Measurements from ENCODE around the gene FBLIM1. TPM values are rescaled to one million over a fixed set of nuclear protein-coding genes. Genes with fewer than 3 reads are reported as not detected.

The FBLIM1 gene
- total RNA-seq, 1 experiment from 2014 or later, result 64.7 TPM

DNA sequence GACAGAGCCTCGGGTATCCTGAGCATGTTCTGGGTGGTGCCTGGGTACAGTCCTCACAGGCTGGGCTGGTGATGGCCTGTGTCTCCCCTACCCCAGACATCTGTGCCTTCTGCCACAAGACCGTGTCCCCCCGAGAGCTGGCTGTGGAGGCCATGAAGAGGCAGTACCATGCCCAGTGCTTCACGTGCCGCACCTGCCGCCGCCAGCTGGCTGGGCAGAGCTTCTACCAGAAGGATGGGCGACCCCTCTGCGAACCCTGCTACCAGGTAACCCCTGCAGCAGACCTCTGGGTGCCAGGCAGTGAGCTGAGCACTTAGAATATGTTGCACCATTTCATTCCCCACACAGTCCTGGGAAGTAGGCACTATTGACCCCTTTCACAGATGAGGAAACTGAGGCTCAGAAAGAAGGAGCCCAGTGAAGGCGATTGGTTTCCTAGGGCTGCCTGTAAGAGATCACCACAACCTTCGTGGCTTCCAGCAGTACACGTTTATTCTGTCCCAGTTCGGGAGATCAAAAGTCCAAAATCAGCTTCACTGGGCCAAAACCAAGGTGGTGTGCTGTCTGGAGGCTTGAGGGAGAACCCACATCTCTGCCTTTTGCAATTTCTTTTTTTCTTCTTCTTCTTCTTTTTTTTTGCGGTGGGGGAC is 11.8 kb downstream of the FBLIM1 start:
- no peaks in the 10 kb centered on the region for H3K9me3 Mint-ChIP-seq
- Histone ChIP-seq H2BK5ac (ENCODE audit: insufficient read length, low read length) (no peak overlapping the region), H3K27me3 (ENCODE audit: insufficient read depth, low read length) (no peaks in the 10 kb centered on the region), H3K79me1 (ENCODE audit: insufficient read depth, low read depth, low read length, poor library complexity, severe bottlenecking) (no peaks in the 10 kb centered on the region), H2AK5ac (ENCODE audit: insufficient read length, low read length) (no peak overlapping the region), H4K91ac (ENCODE audit: insufficient read length, low read depth, low read length) (no peak overlapping the region), H3K4me2 (ENCODE audit: insufficient read depth, insufficient read length, low read length) (no peak overlapping the region), H3K56ac (ENCODE audit: insufficient read length, low read depth, low read length) (no peak overlapping the region), H3T11ph (ENCODE audit: low read length) (no peak overlapping the region), H3K4me1 (ENCODE audit: insufficient read depth, low read length) (no peaks in the 10 kb centered on the region), H2BK20ac (ENCODE audit: low read depth, low read length, poor library complexity, severe bottlenecking) (no peak overlapping the region), H4K20me1 (ENCODE audit: control insufficient read depth, insufficient read depth, insufficient read length) (no peaks in the 10 kb centered on the region), H2BK120ac (ENCODE audit: low read depth, low read length, poor library complexity, severe bottlenecking) (no peak overlapping the region), H3K79me2 (ENCODE audit: insufficient read depth, low read length) (no peaks in the 10 kb centered on the region), H3K9me3 (ENCODE audit: control insufficient read depth, low read depth, low read length) (no peaks in the 10 kb centered on the region), H2AFZ (ENCODE audit: low read length) (no peak overlapping the region), H4K5ac (ENCODE audit: insufficient read length, low read depth, low read length) (no peak overlapping the region), H3K4ac (ENCODE audit: low read depth, low read length) (no peak overlapping the region), H3K18ac (ENCODE audit: insufficient read length, low read depth, low read length) (no peak overlapping the region), H3K27ac (ENCODE audit: insufficient read length, low read depth, low read length) (no peak overlapping the region), H2BK12ac (ENCODE audit: insufficient read length, low read depth, low read length) (no peak overlapping the region), H3K14ac (ENCODE audit: insufficient read depth, low read length) (no peak overlapping the region), H3K9ac (ENCODE audit: extremely low read depth, insufficient read length, low read length) (no peak overlapping the region), H2BK15ac (ENCODE audit: low read depth, low read length) (no peak overlapping the region), H3K23ac (ENCODE audit: insufficient read length, low read depth, low read length) (no peak overlapping the region), H3K23me2 (ENCODE audit: insufficient read length, low read depth, low read length, poor library complexity, severe bottlenecking) (no peaks in the 10 kb centered on the region), H4K8ac (replicated peaks; ENCODE audit: insufficient read length, low read depth, low read length) (no peak overlapping the region)
- H3K4me1 Mint-ChIP-seq, result no peaks in the 10 kb centered on the region
- H3K36me3 Mint-ChIP-seq (ENCODE audit: insufficient read depth in 1 of 3, low read depth in 3 of 3), result peaks cover 45 to 77% (median 54%) of the 10 kb centered on the region in 3 experiments
- H3K27ac Mint-ChIP-seq, result no peak overlapping the region
- no peak overlapping the region for H3K4me3 Mint-ChIP-seq
- TF ChIP-seq, protein P1, sequence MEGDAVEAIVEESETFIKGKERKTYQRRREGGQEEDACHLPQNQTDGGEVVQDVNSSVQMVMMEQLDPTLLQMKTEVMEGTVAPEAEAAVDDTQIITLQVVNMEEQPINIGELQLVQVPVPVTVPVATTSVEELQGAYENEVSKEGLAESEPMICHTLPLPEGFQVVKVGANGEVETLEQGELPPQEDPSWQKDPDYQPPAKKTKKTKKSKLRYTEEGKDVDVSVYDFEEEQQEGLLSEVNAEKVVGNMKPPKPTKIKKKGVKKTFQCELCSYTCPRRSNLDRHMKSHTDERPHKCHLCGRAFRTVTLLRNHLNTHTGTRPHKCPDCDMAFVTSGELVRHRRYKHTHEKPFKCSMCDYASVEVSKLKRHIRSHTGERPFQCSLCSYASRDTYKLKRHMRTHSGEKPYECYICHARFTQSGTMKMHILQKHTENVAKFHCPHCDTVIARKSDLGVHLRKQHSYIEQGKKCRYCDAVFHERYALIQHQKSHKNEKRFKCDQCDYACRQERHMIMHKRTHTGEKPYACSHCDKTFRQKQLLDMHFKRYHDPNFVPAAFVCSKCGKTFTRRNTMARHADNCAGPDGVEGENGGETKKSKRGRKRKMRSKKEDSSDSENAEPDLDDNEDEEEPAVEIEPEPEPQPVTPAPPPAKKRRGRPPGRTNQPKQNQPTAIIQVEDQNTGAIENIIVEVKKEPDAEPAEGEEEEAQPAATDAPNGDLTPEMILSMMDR (conservative IDR thresholded peaks at IDR 0.05), result no peak
- no peaks in the 10 kb centered on the region for H3K27me3 Mint-ChIP-seq (ENCODE audit: low read depth)
- DNase-seq, result no peak
- WGBS (ENCODE audit: extremely low coverage, insufficient read length, low lambda C conversion rate), result no CpG with 5 or more reads among the region's 14 CpGs
